CD4-positive, alpha-beta T cell treated with Interleukin-17A for 4 hours (primary cell): ENCODE results near the gene ITIH4.

Experiments used
- DNase-seq: peaks from one replicate; pipeline ENCODE4 v3.0.0-alpha.2; 2020; ENCODE audit warnings: mixed read lengths

ITIH4 gene

DNA sequence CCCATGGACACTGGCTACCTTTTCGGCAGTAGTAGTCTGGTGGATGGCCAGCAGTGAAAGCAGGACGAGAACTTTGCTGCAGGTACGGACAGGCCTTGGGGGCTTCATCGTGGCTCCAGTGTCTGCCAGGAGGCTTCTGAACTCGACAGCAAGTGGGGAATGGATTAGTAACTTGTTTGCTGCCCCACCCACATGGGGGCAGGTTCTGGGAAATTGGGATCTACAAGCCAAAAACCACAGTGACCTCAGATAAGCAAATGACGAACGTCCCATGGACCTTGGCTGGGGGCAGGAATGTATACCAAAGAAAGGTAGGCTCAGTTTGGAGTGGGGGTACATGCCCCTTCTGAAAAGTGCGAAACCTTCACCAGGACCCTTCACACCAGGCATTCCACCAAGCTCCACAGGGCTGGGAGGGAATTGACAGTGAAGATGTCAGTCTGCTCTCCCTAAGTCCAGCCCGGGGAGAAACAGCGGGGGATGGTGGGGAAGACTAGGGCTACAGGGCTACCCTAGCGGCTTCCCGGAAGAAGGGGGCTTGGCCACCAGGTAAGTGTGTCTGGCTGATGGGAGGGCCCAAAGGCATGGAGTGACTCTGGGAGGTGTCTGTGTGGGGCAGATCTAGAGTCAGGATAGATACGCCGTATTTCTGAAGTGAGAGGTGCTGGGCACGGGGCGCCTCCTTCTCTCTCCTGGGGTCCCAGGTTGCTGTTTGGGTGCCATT, at the start of gene ITIH4:
Gene ITIH4 (minus strand): TSS at position 138 of the 724 bp plus-strand sequence. CDS start 30 bp downstream, at position 108.
- DNase-seq, result no peak

DNA sequence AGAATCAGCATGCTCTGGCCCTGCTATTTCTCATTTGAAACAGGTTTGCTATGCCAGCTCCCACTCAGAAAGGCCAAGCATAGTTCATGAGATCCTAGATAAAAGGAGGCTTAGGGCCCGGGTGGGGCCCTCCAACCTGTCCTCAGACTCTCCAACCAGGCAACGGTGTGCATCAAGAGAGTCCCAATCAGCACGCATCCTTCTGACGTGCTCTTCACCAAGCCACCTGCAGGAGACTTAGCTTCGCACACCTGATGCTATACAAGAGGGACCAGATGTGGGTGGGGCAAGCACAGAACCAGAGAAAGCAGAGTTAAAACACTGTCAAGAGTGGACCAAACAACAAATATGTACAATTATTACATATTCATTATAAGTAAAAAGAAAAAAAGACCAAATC, 49.6 kb upstream of the ITIH4 start:
- no peak for DNase-seq

DNA sequence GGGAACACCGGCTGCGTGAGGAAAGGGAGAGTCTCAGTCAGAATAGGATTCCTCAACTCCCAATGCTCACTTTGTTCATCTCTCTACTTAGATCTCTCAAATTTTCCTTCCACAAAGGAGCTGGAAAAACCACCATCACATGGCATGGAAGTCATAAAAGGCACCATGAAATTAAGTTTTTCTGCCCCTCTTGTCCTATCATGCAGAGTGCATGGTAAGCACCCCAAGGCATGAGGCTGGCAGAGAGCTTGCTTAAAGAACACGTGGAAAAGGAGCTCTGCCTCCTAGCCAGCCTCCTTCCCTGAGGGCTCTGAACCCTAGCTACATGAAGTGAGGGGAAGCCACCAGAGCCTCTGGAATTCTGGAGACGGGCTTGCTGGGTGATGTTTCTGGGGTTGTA, 49.1 kb upstream of the ITIH4 start:
- DNase-seq, result no peak

DNA sequence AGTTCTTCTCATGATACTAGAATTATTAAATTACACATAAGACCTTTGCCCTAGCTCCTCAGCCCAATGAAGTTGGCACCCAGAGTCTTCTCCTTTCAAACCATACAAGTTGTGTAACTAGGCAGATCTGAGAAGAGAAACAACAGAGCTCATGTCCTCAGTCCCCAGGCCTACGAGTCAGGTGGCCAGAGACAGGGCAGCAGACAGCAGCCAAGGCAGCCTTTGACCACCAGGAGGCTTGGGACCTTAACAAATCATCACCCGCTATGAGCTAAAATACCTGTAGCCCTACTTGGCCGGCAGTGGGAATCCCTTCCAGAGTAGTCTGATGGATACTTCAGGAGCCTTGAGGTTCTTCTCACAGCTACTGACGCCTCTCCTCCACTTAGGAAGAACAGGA, 48.6 kb upstream of the ITIH4 start:
- DNase-seq, result no peak

DNA sequence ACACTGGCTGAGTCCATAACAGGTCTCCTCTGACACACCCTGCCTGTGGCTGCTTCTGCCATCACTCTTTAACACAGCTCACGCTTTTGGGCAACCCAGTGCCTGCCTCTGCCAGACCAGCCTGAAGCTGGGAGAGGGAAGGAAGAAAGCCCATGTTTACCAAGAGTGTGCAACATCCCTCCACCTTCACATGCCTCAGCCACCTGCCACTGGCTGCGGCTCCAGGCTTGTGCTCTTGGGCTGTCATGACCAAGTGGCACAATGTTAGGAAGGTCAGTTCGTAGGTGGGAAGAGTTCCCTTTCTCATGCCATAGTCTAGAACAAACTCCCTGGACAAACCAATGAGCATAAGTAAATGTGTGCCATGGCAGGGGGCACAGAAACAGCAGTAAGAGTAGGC, 46.6 kb upstream of the ITIH4 start:
- DNase-seq, result no peak

DNA sequence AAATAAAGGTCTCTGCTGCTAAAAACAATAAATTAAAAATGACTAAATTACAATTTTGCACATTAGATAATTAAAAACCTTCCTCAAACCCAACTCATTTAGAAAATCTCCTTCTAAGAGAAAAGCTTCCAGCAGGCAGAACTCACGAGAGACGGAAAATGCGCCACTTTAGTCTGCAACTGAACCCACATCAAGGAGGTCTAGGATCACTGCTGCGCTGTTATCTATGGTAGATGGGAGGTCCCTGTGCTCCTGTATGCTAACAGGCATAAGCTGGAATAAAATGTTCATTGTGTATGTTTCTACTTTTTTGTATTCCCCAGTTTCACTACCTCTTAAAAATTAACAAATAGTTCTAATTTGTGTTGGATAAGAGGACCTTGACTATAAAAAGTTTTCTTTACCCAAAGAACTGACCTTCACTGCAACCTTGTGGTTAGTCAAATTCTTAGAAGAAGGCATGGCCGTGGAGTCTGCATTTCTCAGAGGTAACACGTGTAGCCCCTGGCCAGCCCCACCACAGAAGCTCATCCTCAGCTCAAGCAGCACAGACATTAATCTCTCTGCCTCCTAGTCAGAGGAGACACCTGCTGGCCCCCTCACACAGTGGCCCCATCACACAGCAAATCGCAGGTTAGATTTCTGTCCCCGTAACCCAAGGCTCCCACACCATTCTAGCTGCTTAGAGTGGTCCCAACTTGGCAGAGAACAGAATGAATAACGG, 44.6 kb upstream of the ITIH4 start:
- DNase-seq, result peak; percentile 29

DNA sequence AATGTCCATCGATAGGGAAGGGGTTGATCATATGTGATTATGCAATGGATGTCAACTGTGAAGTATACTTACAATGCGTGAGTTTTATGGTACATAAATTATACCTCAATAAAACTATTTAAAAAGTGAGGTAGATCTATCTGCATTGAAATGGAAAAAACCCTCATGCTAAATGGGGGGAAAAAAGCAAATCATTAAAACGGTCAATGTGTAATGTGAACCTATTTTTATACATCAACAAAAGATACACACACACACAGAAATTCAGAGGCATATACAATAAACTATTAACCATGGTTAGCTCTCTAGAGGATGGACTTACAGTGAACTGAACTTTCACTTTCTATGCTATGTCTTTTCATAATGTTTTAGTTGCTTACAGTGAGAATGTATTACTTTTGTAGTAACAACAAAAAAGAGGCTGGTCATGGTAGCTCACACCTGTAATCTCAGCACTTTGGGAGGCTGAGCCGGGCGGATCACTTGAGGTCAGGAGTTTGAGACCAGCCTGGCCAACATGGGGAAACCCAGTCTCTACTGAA, 43.8 kb upstream of the ITIH4 start:
- DNase-seq, result no peak

DNA sequence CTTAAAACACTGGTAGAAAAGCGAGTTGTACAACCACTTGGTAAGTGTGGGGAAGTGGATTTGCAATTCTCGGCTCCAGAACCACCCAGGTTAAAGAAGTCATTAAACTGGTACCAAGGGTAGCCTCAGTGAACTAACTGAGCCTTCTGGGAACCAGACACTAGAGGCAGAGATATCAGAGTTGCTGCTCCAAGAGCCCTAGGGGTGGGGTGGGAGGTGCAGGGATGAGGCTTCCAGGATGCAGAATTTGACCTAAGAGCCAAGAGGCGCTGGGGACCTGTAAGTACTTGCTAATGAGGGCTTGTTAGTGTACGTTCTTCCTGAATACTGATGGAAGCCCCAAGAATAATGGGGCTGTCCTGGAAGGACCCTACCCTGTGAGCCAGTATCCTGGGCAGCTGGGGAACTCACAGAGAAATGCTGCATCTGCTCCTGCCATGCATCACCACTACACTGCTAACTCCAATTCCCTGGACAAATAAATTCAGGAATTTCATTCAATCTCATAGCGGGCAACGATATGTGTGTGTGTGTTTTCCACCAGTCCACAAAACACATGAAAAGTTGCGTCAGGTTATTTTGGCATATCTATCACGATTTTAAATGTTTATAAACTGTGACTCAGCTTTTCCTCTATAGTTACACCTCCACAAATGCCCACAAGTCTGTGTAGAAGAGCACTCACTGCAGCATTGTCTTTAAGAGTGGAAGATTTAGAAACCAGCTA, 43.1 kb upstream of the ITIH4 start:
- no peak for DNase-seq

DNA sequence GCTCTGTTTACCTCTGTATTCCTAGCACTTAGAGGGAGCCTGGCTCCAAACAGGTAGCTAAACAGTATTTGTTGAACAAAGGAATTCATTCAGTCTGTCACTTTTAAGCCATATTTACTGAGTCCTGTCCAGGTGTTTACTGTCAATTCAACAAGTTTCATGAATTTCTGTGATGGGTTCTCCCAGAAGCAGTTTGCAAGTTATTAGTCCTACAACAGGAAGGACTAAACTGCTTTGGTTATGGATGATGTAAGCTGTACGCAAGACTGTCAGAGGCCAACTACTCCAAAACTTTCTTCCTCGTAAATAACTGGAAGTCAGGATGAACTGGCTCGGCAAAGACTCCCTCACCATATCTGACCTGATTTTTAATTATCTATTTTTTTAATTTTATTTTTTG, 41.8 kb upstream of the ITIH4 start:
- no peak for DNase-seq

DNA sequence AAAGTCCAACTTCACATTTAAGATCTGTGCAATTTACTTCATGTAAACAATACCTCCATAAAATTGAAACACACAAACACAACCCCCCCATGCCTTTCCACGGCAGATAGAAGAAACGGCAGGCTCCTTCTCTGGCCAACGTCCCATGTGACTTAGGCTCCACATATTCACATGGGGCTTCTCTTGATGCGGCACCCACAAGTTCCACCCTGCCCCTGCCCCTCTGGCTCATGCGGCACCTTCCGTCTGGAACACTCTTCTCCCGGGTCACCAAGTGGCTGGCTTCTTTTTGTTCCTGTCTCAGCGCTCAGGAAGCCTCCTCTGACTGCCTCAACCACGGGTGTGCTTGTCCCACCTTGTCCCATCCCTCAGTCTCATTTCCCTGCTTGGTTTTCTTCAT, 41.3 kb upstream of the ITIH4 start:
- DNase-seq, result no peak

DNA sequence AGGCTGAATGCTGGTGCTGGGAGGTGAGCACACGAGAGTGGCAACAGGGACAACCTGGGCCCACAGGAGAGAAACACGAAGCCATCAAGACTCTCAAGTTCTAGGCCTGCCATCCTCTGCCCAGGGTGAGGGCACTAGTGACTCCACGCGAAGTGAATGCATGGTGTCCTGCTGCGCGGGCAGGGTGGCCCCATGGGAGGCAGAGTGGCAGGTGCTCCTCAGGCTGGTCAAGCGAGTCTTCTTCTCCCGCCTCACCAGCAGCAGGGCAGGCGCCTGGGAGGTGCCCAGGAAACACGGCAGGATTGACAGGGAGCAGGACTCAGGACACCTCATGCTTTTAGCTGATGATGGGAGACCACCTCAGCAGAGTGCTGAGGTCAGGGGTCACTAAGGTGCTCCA, 40.0 kb upstream of the ITIH4 start:
- no peak for DNase-seq

DNA sequence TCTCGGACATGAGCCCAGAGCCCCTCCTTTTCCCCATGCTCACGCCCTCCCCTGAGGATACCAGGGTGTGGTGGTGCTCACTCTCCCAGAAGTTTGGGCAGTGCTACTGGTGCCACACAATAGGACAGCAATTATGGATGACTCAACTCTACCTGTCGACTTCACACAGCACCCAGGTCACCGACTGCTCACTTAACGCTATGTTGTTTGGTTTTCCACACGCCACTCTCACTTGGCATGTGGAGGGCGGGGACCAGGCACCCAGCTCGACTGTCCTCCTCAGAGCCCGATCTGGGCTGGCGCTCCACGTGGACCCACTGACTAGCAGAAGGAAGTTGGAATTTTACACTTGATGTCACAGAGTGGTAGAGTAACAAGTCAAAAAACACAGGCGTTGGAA, 36.0 kb upstream of the ITIH4 start:
- no peak for DNase-seq

DNA sequence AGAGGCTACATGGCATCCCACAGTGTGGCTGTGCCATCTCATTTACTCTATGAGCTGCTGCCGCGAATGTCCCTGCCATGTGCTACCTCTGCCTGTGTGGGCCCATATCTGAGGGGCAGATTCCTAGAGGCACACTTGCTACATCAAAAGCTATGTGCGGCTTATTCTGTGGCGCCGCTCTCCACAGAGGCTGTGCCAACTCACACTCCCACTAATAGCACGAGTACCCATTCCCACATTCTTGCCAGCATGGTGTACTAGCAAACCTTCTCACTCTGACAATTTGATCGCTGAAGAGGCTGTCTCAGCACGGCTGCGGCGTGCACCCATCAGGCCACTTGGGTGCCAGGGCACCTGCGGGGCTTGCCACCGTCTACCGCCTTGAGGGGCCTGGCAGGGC, 35.5 kb upstream of the ITIH4 start:
- DNase-seq, result no peak

DNA sequence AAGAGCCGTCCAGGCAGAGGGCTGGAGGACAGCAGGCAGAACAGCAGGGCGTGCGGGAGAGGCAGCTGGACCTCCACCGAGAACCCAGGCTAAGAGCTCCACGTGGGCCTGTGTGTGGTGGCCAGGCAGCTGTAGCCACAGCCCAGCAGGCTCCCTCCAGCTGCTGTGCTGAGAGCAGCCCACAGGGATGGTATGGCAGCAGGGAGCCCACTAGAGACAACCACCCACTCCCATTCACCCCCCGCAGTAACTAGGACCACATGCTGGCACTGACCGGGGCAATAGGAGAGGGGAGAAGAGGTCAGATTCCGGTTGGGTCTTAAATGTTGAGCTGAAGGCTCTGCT, 29.9 kb upstream of the ITIH4 start:
- no peak for DNase-seq

DNA sequence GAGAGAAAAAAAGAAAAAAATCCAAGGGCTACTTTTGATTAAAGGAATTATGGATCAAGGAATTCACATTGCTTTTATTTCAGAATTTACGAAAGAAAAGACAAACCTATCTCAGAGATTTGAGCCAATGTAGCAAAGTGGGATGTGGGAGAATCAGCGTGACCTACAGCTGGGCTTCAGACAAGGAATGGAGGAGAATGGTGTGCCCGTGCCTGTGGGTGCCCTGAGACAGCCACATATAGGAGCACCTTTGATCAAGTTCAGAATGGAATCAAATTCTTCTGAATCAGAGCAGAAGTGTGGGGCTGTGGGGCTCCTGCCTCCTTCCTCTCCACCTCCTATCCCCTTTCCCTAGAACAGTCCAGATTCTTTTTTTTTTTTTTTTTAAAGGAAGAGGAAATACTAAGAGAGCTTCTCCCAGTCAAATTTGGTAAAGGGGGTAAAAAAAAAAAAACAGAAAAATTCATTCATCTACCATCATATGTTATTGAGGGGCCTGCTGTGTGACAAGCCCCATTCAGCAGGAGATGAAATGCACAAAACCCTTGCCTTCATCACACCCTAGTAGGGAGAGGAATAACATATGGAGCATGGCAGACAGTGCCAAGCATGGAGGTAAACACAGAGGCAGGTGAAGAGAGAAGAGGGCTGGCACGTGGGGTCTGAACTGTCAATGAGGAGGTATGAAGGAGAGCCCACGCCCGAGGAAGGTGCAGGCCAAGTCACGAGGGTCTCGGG, 29.4 kb upstream of the ITIH4 start:
- no peak for DNase-seq

DNA sequence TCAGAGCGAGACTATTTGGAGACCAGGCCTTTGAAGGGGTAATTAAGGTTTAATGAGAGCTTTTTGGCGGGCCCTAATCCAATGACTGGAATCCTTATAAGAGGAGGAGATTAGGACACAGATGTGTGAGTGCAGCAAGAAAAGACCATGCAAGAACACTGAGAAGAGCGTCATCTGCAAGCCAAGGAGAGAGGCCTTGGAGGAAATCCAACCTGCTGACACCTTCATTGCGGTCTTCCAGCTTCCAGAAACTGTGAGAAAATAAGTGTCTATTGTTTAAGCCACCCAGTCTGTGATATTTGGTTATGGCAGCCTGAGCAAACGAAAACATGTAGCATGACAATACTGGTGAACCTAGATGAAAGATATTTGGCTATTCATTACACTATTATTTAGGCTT, 27.4 kb upstream of the ITIH4 start:
- no peak for DNase-seq

DNA sequence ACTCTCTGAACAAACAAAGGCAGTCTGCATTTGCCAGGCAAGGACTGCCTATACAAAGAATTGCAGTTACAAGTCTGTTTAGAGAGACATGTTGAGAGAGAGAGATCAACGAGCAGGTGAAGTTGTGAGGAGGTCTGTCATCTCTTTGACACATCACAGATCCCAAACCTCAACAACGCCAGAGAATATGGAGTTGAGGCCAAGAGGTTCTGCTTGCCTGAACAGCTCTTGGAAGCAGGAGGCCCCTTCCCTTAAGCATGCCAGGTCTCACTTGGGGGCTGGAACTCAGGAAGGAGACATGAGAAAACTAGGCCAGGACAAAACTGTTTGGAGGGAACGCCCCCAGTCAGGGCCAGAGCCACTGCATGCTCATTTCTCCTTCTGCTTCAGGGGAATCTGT, 26.7 kb upstream of the ITIH4 start:
- DNase-seq, result no peak

DNA sequence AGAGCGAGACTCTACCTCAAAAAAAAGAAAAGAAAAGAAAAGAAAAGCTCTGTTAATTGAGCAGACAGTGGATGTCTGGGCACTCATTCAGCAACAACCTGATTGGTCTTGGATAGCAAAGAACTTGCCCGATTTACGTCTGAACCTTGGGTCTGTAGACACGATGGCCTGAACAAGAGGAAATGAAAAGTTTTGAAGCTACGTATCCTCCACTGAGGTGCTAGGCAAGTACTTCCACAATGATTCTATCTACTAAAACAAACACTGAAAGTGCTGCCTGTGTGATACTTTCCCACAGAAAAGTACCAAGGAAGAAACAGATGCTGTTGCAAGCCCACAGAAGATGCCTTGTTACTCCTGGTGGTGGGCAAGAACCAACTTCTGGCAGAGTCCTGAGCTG, 26.2 kb upstream of the ITIH4 start:
- DNase-seq, result no peak

DNA sequence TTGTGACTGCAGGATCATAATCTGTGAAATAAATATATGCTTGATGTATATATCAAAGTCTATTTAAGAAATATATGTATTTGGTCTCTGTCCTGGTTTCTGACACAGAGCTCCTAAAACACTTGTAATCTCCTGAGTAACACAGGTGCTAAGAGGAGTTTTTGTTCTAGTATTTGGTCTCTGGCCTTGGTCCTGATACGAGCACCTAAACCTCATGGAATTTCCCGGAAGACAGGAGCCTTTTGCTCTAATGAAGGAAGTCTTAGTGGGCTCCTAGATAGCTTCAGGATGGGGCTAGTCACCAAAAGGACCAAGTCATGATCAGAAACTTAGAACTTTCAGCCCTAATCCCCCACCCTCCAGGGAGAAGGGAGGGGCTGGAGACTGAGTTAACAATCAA, 23.5 kb upstream of the ITIH4 start:
- DNase-seq, result no peak

DNA sequence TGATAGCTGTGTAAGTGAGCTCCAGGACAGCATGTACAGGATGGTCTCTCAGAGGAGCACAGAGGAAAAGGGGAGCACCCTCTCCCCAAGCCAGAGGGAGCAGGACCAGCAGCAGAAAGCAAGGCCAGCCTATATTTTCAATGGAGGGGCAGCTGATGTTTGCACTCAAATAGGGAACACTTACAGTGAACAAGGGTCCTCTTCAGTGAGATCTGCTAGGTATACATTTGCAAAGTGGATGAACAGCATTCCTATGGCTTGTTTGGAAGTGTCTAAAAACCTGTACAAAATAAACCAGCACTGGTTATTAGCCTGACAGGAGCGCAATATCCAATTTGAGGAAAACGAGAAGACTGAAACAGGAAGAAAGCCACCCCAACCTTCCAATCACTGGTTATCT, 21.9 kb upstream of the ITIH4 start:
- no peak for DNase-seq

DNA sequence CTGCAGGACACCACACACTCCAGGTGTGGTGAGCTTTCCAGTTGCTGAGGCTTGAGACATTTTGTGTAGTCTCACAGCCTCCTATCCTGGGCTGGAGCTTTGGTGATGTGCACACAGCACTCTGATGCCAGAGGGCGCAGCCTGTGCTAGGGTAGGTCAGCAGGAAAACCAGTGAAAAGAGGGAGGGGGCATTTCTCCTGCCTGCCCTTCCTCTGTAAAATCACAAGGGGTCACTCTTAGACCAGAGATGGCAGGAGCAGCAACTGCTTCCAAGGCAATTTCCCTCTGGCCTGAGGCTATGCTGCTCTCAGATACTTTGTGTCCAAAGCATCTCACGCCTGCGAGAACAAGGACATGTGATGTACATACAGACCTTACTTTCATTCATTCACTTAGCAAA, 20.9 kb upstream of the ITIH4 start:
- peak; percentile 34 for DNase-seq

DNA sequence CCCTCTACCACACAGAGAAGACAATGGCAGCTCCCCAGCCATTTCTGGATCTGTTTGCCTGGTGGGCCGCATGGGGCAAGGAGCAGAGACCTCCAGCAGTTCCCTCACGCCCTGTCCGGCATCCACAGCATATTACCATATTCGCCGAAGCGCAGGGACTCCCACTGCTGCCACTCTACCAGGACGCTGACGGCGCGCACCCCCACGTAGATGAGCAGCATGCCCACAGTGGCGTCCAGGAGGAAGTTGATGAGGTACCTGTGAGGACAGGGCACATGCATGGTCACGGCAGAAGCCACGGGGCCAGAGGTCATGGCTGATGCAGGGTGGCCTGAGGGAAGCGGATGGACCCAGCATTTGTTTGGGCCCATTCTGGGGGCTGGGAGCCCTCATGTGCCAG, 19.2 kb upstream of the ITIH4 start:
- no peak for DNase-seq

DNA sequence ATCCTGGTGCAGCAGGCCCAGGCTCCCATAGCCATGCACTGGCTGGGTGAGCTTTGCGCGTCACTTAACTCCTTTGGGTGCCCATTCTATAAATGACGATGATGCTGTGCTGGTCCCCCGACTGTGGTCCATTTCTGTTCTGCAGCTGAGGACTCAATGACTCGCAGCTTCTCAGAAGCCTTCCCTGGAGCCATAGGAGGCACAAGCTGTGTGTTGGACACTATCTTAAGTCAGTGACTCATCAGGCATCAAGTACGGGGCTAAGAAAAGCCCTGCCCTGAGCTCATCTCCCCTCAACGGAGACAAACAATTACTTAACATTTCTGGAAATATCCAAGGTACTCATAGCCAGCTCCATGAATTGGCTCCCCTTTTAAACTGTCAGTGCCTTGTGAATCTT, 18.1 kb upstream of the ITIH4 start:
- no peak for DNase-seq
